ENCODE data around the gene CC2D2A.
A peak's percentile ranks its signal among the peaks of the same experiment; 100 is the strongest.

Gene CC2D2A

DNA sequence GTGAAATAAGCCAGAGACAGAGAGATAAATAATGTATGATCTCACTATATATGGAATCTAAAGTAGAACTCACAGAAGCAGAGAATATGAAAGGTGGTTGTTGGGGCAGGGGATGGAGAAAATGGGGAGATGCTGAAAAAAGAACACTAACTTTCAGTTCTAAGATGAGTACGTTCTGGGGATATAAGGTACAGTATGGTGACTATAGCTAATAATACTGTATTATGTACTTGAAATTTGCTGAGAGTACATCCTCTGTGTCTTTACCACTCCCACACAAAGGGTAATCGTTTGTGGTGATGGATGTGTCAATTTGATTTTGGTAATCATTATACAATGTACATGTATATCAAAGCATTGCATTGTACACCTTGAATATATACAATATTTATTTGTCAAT lies 178.9 kb downstream of the CC2D2A start:
- no peak for DNase-seq (ENCODE audit: low spot score)

- peak; percentile 48 for DNase-seq (ENCODE audit: low spot score)
Observed at GRCh38 chr4:15649914-15650545, 180.3 kb downstream of the CC2D2A start.

Data from SW480 (cell line).